Transverse colon (tissue), 4 donors: ENCODE data around the gene TATDN3. TPM values are rescaled to one million over a fixed set of nuclear protein-coding genes. Genes with fewer than 3 reads are reported as not detected.

Experiments used
- DNase-seq: peaks from one replicate; pipeline ENCODE4 v3.0.0-alpha.2; 2019
- H3K27ac ChIP-seq, 4 donors: fragments of 200-600 bp; sonication (generic); 2 replicates each; pipeline ENCODE4 v1.5.1; 2016 to 2018; ENCODE audit warnings: inconsistent platforms in 4 of 4
- H3K27me3 ChIP-seq: fragments of 200-600 bp; sonication (generic); 2 replicates; pipeline ENCODE4 v1.5.1; 2017; ENCODE audit warnings: inconsistent platforms
- H3K36me3 ChIP-seq, 4 donors: fragments of 200-600 bp; sonication (generic); 2 replicates each; pipeline ENCODE4 v1.5.1; 2017 to 2019; ENCODE audit warnings: inconsistent platforms in 4 of 4
- H3K4me1 ChIP-seq, 4 donors: fragments of 200-600 bp; sonication (generic); 2 replicates each; pipeline ENCODE4 v1.5.1; 2017 to 2020; ENCODE audit warnings: inconsistent platforms in 4 of 4
- H3K4me3 ChIP-seq, 4 donors: fragments of 200-600 bp; sonication (generic); 1 replicate in 1 of 4; 2 replicates in 3 of 4; pipeline versions ENCODE4 v1.5.1 to v1.6.1; 2017 to 2019; ENCODE audit warnings: inconsistent platforms in 4 of 4
- H3K9me3 ChIP-seq, 2 donors: fragments of 200-600 bp; sonication (generic); 2 replicates each; pipeline ENCODE4 v1.5.1; 2017 to 2019; ENCODE audit warnings: inconsistent platforms in 2 of 2
- EP300 ChIP-seq: sonication (generic); formaldehyde crosslinking; IDR thresholded peaks from one replicate; pipeline ENCODE4 v1.6.1; 2017; ENCODE audit warnings: antibody characterized with exemption, low read depth
- POLR2A ChIP-seq: fragments of 450-650 bp; IDR thresholded peaks from one replicate; pipeline ENCODE4 v1.6.1; 2016; ENCODE audit warnings: antibody characterized with exemption, mild to moderate bottlenecking, moderate library complexity
- POLR2AphosphoS5 ChIP-seq, 3 donors: sonication (generic); formaldehyde crosslinking; IDR thresholded peaks; one replicate each; pipeline ENCODE4 v1.6.1; 2016; ENCODE audit warnings: antibody characterized with exemption in 3 of 3
- WGBS, 2 donors: methylation state at CpG; one replicate each; pipeline ENCODE4 v1.1.5; 2018; ENCODE audit warnings: low coverage in 1 of 2; 5-methylcytosine and 5-hydroxymethylcytosine counted together
- in situ Hi-C, 4 donors: fragments of 200-750 bp; cut with MboI; loops; one replicate each; pipeline versions ENCODE4 v1.15.0 to v1.15.1; 2017; ENCODE audit warnings: low sequenced_read_pairs in 3 of 4, low pct_ligation_motif_present in 1 of 4, low pct_unique_long_range_greater_than_20kb in 1 of 4
- intact Hi-C: fragments of 100-400 bp; cut with DNase I; formaldehyde crosslinking; loops from one replicate; pipeline ENCODE4 v1.15.1; 2023; ENCODE audit warnings: low total_unique reads
- total RNA-seq, 4 donors: library from RNA; depleted of rRNA; stranded (reverse); fragments of >200 nt; gene quantifications; one replicate each; pipeline ENCODE4 v1.1.0, GENCODE V29; 2016
- TF ChIP-seq, protein P1 (sequence below), 5 experiments: fragments of 200-600 bp in 3 of 5; fragments of 450-650 bp in 2 of 5; sonication (generic) in 3 of 5; IDR thresholded peaks; 1 replicate in 2 of 5; 2 replicates in 3 of 5; pipeline ENCODE4 v1.5.1; 2016 to 2017; ENCODE audit warnings: antibody characterized with exemption in 5 of 5, inconsistent platforms in 3 of 5, mild to moderate bottlenecking in 2 of 5, moderate library complexity in 1 of 5

TATDN3 gene
- total RNA-seq, 4 donors from 2014 or later = 1.00 to 17.0 (median 4.6) TPM

DNA sequence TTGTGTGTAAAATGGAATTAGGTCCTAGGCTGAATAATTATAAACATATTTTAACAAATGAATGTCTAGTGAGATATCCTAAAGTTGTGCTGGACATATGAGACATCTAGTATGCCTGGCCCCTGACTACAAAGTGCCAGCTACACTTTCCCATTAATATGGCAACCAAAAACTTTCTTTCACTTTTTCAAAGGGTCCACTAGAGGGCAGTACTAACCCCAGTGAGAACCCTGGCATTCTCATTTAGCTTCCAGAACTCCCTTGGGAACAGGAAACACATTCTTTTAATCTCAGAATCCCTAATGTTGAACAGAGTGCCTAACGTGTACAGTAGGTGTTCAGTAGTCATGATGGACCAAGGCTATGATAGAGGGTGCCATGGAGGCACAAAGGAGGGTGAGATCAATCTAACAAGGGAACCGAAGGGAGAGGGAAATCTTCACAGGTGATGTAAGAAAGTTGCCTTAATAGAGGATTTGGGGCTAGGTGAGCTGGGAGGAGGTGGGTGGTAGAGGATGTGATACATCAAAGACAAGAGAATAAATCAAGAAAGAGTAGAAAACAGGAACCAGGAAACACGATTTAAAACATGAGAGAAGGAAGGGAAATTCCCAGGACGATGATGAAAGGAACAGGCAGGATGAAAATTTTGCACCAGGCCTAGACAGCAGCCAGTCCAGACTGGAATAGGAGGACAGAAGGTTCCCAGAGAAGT lies 41.7 kb upstream of the TATDN3 start:
- peaks cover 0 to 36% (median 7%) of the 10 kb centered on the region in 4 donors for H3K4me1 ChIP-seq
- H3K27me3 ChIP-seq = no peaks in the 10 kb centered on the region
- in situ Hi-C loops (loop anchor here in 2 of 4 donors (25.0 kb wide), 2 partner anchors 88 to 263 kb away; no protein-coding TSS in a partner anchor), intact Hi-C loops (no loop called here)
- TF ChIP-seq, protein P1, sequence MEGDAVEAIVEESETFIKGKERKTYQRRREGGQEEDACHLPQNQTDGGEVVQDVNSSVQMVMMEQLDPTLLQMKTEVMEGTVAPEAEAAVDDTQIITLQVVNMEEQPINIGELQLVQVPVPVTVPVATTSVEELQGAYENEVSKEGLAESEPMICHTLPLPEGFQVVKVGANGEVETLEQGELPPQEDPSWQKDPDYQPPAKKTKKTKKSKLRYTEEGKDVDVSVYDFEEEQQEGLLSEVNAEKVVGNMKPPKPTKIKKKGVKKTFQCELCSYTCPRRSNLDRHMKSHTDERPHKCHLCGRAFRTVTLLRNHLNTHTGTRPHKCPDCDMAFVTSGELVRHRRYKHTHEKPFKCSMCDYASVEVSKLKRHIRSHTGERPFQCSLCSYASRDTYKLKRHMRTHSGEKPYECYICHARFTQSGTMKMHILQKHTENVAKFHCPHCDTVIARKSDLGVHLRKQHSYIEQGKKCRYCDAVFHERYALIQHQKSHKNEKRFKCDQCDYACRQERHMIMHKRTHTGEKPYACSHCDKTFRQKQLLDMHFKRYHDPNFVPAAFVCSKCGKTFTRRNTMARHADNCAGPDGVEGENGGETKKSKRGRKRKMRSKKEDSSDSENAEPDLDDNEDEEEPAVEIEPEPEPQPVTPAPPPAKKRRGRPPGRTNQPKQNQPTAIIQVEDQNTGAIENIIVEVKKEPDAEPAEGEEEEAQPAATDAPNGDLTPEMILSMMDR (IDR thresholded peaks at IDR 0.05) = peak; percentile 44 to 75 (median 63)
- TF ChIP-seq POLR2AphosphoS5 (IDR thresholded peaks at IDR 0.05) (no peak), EP300 (no peak), POLR2A (no peak)
- 35 to 41% methylated on average over 3 to 4 of the region's 4 CpGs for WGBS, 2 donors
- H3K36me3 ChIP-seq = no peaks in the 10 kb centered on the region
- DNase-seq = no peak
- H3K27ac ChIP-seq = peak overlapping the region in 1 of 4 donors; percentile 30
- H3K9me3 ChIP-seq = no peaks in the 10 kb centered on the region
- H3K4me3 ChIP-seq = no peak overlapping the region

DNA sequence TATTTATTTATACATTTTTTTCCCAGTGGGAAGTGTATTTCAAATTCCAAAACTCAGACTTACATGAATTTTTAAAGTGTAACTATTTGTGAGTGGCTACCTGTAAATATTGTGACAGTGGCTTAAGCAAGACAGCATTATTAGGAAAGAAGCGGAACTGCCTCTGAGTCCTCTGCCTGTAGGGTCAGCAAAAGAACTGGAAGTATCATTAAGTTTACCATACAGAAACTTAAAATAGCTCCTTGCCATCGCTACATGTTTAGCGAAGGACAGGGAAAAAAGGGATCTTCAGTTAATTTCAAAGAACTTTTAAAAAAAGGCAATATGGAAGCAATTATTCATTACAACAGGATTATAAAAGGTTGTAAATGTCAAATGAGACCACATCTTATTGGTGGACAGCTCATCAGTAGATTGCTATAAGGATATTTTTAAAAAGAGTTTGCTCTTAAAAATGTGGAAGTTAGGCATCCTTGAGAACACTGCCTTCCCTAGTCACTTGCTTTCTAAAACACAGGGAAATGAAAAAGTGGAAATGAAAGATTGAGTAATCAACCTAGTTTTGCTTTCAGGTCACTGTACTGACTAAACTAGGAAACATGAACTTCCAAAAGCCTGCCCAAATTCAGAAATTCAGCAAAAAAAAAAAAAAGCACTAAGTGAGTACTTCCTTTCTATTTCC lies 39.3 kb upstream of the TATDN3 start:
- H3K9me3 ChIP-seq = no peaks in the 10 kb centered on the region
- H3K4me3 ChIP-seq = peak overlapping the region in 1 of 4 donors; percentile 9
- intact Hi-C loops (no loop called here), in situ Hi-C loops (loop anchor here in 2 of 4 donors (25.0 kb wide), 2 partner anchors 90 to 265 kb away; no protein-coding TSS in a partner anchor)
- H3K36me3 ChIP-seq = no peaks in the 10 kb centered on the region
- H3K27me3 ChIP-seq = no peaks in the 10 kb centered on the region
- H3K4me1 ChIP-seq = peaks cover 0 to 36% (median 9%) of the 10 kb centered on the region in 4 donors
- WGBS, 2 donors = 58 to 80% methylated on average over 3 of the region's 3 CpGs
- DNase-seq = no peak
- H3K27ac ChIP-seq = peak overlapping the region; percentile 34 to 67 (median 56)
- TF ChIP-seq, protein P1 (IDR thresholded peaks at IDR 0.05) = no peak

DNA sequence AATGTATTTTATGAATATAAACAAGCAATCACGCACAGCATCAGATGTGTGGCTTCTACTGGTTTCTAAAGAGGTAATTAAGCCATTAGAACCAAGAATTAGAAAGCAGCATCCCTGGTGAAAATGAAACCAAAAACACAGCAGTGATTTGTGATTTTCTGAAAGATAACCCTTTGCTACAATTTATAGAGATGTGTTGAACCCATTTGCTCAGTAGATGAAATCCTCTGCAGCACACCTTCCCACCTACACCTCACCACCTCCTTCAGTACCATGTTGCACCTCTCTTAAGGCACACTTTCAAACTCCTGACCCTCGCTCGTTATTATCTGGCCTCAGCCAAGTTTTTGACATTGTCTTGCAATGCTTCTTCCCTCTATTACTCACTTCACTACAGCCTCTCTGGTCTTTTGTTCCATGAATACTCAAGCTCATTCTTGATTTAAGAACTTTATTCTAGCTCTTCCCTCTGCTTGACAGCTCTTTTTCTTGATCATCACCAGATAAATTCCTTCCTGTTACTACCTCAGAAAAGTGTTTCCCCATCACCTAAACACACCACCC lies 38.7 kb upstream of the TATDN3 start:
- no peaks in the 10 kb centered on the region for H3K27me3 ChIP-seq
- TF ChIP-seq, protein P1 (IDR thresholded peaks at IDR 0.05) = no peak
- TF ChIP-seq POLR2A (no peak), EP300 (no peak), POLR2AphosphoS5 (IDR thresholded peaks at IDR 0.05) (no peak)
- no peak for DNase-seq
- H3K27ac ChIP-seq = peak overlapping the region; percentile 34 to 67 (median 56)
- intact Hi-C loops = no loop called here
- peak overlapping the region in 1 of 4 donors; percentile 9 for H3K4me3 ChIP-seq
- H3K4me1 ChIP-seq = peaks cover 0 to 36% (median 9%) of the 10 kb centered on the region in 4 donors
- no peaks in the 10 kb centered on the region for H3K36me3 ChIP-seq
- in situ Hi-C loops = loop anchor here in 2 of 4 donors (25.0 kb wide), 2 partner anchors 91 to 266 kb away; no protein-coding TSS in a partner anchor
- no peaks in the 10 kb centered on the region for H3K9me3 ChIP-seq
- WGBS, 2 donors = 54 to 63% methylated on average over 3 of the region's 3 CpGs

DNA sequence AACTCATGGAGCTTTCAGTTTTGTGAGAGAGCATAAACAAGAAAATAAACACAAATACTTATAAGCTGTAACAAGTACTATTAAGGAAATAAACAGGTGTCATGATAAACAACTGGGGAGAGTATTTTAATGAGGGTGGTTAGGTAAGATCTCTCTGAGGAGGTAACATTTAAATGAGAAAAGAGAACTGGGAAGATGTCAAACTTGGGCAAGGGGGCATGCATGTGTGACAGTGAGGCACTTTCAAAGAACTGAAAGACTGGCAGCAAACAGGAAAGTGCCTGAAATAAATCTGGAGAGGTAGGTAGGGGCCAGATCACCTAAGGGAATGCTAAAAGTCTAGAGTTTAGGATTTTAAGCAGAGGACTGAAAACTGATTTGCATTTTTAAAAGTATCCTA lies 37.9 kb upstream of the TATDN3 start:
- Histone ChIP-seq H3K4me3 (no peak overlapping the region), H3K27me3 (no peaks in the 10 kb centered on the region), H3K9me3 (no peaks in the 10 kb centered on the region), H3K27ac (peak overlapping the region in 2 of 4 donors; percentile 34 to 53), H3K4me1 (peaks cover 0 to 36% (median 9%) of the 10 kb centered on the region in 4 donors), H3K36me3 (no peaks in the 10 kb centered on the region)
- no peak for TF ChIP-seq POLR2AphosphoS5 (IDR thresholded peaks at IDR 0.05)
- no peak for TF ChIP-seq POLR2A
- TF ChIP-seq EP300 = no peak
- TF ChIP-seq, protein P1 (IDR thresholded peaks at IDR 0.05) = no peak
- no peak for DNase-seq
- intact Hi-C loops = no loop called here
- in situ Hi-C loops = loop anchor here in 2 of 4 donors (25.0 kb wide), 2 partner anchors 91 to 266 kb away; no protein-coding TSS in a partner anchor
